GM18508 (cell line): ENCODE measurements around the gene RPS27.
"Not testable (repeated sequence)": the region's sequence is repeated elsewhere in the genome, so short reads cannot be mapped to it uniquely, and the experiment has no call there.

Source experiments
- ATAC-seq: cut with Tn5 transposase; IDR thresholded peaks from one replicate; pipeline ENCODE4 v1.9.1; 2021; ENCODE audit warnings: moderate number of reproducible peaks; ENCODE audit not compliant: insufficient read depth, unreplicated experiment

RPS27 gene

GRCh38 chr1:153960206-153960605, 30.4 kb upstream of the RPS27 start:
- ATAC-seq, result no peak

GRCh38 chr1:153961421-153961820, 29.1 kb upstream of the RPS27 start:
- no peak for ATAC-seq

GRCh38 chr1:153962088-153963029, 28.2 kb upstream of the RPS27 start:
- ATAC-seq, result no peak

GRCh38 chr1:153963030-153963849, 27.3 kb upstream of the RPS27 start, which contains the start of gene SLC39A1:
TSS of gene SLC39A1 (minus strand) at chr1:153963537. CDS start at chr1:153962715, 822 bp downstream.
- ATAC-seq, result no peak

- ATAC-seq, result no peak
These were observed 26.7 kb upstream of the RPS27 start for GRCh38 chr1:153963850-153964331.

- peak; percentile 60 for ATAC-seq
These were observed 23.2 kb upstream of the RPS27 start, which contains the start of gene CREB3L4 for GRCh38 chr1:153967107-153967999. TSS of gene CREB3L4 (plus strand) at chr1:153967902. CDS start at chr1:153968526, 624 bp downstream.

- no peak for ATAC-seq
These were observed 22.6 kb upstream of the RPS27 start for GRCh38 chr1:153968000-153968363.

GRCh38 chr1:153968408-153968807, 22.2 kb upstream of the RPS27 start:
- ATAC-seq, result no peak

GRCh38 chr1:153968972-153969371, 21.6 kb upstream of the RPS27 start:
- no peak for ATAC-seq

- ATAC-seq, result no peak
These were observed 20.2 kb upstream of the RPS27 start for GRCh38 chr1:153970346-153970745.

GRCh38 chr1:153973071-153973470, 17.5 kb upstream of the RPS27 start:
- ATAC-seq, result no peak

- no peak for ATAC-seq
These were observed 17.0 kb upstream of the RPS27 start for GRCh38 chr1:153973525-153973924.

- no peak for ATAC-seq
These were observed 13.7 kb upstream of the RPS27 start for GRCh38 chr1:153976819-153977249.

- ATAC-seq, result no peak
These were observed 13.0 kb upstream of the RPS27 start, which contains the start of gene JTB for GRCh38 chr1:153977250-153978240. TSS of gene JTB (minus strand) at chr1:153977674. CDS start at chr1:153977252, 422 bp downstream.

GRCh38 chr1:153978274-153978909, 12.2 kb upstream of the RPS27 start:
- ATAC-seq, result no peak

- not testable (repeated sequence) for ATAC-seq
These were observed 11.5 kb upstream of the RPS27 start for GRCh38 chr1:153979091-153979490.

- ATAC-seq, result not testable (repeated sequence)
These were observed 8.8 kb upstream of the RPS27 start for GRCh38 chr1:153981735-153982134.
